Fibroblast of lung (primary cell): ENCODE results near the gene OR5K4. TPM values are rescaled to one million over a fixed set of nuclear protein-coding genes. Genes with fewer than 3 reads are reported as not detected.

Experiments used
- DNase-seq, 2 donors: peaks; one replicate each; pipeline versions ENCODE4 v3.0.0 to v3.0.0-alpha.2; 2010; ENCODE audit warnings: low read depth in 2 of 2
- H2AFZ ChIP-seq: 2 replicates; pipeline ENCODE4 v1.5.1; 2012; ENCODE audit warnings: low read length, control low read depth, inconsistent platforms
- H3K27ac ChIP-seq: 2 replicates; pipeline ENCODE4 v1.5.1; 2011; ENCODE audit warnings: low read length, control low read depth; ENCODE audit not compliant: insufficient read depth
- H3K27me3 ChIP-seq: 2 replicates; pipeline ENCODE4 v1.5.1; 2011; ENCODE audit warnings: mild to moderate bottlenecking, low read length; ENCODE audit not compliant: control insufficient read depth, insufficient read depth
- H3K36me3 ChIP-seq: 2 replicates; pipeline ENCODE4 v1.5.1; 2011; ENCODE audit warnings: low read length; ENCODE audit not compliant: control insufficient read depth, insufficient read depth
- H3K4me1 ChIP-seq: 2 replicates; pipeline ENCODE4 v1.5.1; 2011; ENCODE audit warnings: low read length; ENCODE audit not compliant: control insufficient read depth, insufficient read depth; ENCODE audit errors: extremely low read depth
- H3K4me2 ChIP-seq: 2 replicates; pipeline ENCODE4 v1.5.1; 2011; ENCODE audit warnings: low read length, control low read depth; ENCODE audit not compliant: insufficient read depth; ENCODE audit errors: extremely low read depth
- H3K4me3 ChIP-seq, 4 experiments: fragments of 200-600 bp in 1 of 4; sonication (generic) in 1 of 4; replicated peaks in 1 of 4; 2 replicates each; pipeline ENCODE4 v1.5.1; 2011 to 2016; ENCODE audit warnings: low read length in 4 of 4, low read depth in 3 of 4, mild to moderate bottlenecking in 3 of 4, control low read depth in 2 of 4, inconsistent platforms in 1 of 4, mixed read lengths in 1 of 4; ENCODE audit not compliant: insufficient read depth in 1 of 4; ENCODE audit errors: control extremely low read depth in 1 of 4
- H3K79me2 ChIP-seq: 2 replicates; pipeline ENCODE4 v1.5.1; 2012; ENCODE audit warnings: mild to moderate bottlenecking, low read length, inconsistent platforms; ENCODE audit not compliant: control insufficient read depth, insufficient read depth
- H3K9ac ChIP-seq: 2 replicates; pipeline ENCODE4 v1.5.1; 2011; ENCODE audit warnings: mild to moderate bottlenecking, low read length, control low read depth; ENCODE audit not compliant: insufficient read depth
- H3K9me3 ChIP-seq: 2 replicates; pipeline ENCODE4 v1.5.1; 2012; ENCODE audit warnings: low read depth, low read length; ENCODE audit not compliant: control insufficient read depth, insufficient read depth
- H4K20me1 ChIP-seq: 2 replicates; pipeline ENCODE4 v1.5.1; 2011; ENCODE audit warnings: low read length; ENCODE audit not compliant: control insufficient read depth, insufficient read depth; ENCODE audit errors: extremely low read depth
- EZH2 ChIP-seq: IDR thresholded peaks from 2 replicates; pipeline ENCODE4 v1.5.1; 2012; ENCODE audit warnings: low read length, control low read depth, mild to moderate bottlenecking; ENCODE audit errors: missing control alignments
- polyA plus RNA-seq, 2 donors: library from polyadenylated mRNA; depleted of rRNA in 1 of 2; stranded (reverse) in 1 of 2; unstranded in 1 of 2; fragments of >200 nt; gene quantifications; 2 replicates each; pipeline ENCODE4 v1.2.1, GENCODE V29; 2011 to 2012; ENCODE audit warnings: missing spikeins in 1 of 2
- total RNA-seq: library from RNA; depleted of rRNA; stranded (reverse); fragments of >200 nt; gene quantifications from 2 replicates; pipeline ENCODE4 v1.2.1, GENCODE V29; 2014
- TF ChIP-seq, protein P1 (sequence below), 2 donors: IDR thresholded peaks in 1 of 2; conservative IDR thresholded peaks in 1 of 2; 1 replicate in 1 of 2; 2 replicates in 1 of 2; pipeline ENCODE4 v1.5.1; 2011 to 2012; ENCODE audit warnings: low read length in 2 of 2, control low read depth in 1 of 2, inconsistent platforms in 1 of 2, low read depth in 1 of 2, mild to moderate bottlenecking in 1 of 2

The OR5K4 gene
- total and polyA plus RNA-seq, 2 donors (not counting 1 experiment from before 2014, with no cell fraction given) = not detected

GRCh38 chr3:98398513-98398912 is 44.9 kb downstream of the OR5K4 start:
- H3K27me3 ChIP-seq = no peaks in the 10 kb centered on the region
- H3K36me3 ChIP-seq = no peaks in the 10 kb centered on the region
- no peak for DNase-seq
- H3K9ac ChIP-seq = no peak overlapping the region
- H3K9me3 ChIP-seq = no peaks in the 10 kb centered on the region
- H2AFZ ChIP-seq = no peak overlapping the region
- H3K4me2 ChIP-seq = no peak overlapping the region
- H3K27ac ChIP-seq = no peak overlapping the region
- TF ChIP-seq EZH2 = no peak
- TF ChIP-seq, protein P1, sequence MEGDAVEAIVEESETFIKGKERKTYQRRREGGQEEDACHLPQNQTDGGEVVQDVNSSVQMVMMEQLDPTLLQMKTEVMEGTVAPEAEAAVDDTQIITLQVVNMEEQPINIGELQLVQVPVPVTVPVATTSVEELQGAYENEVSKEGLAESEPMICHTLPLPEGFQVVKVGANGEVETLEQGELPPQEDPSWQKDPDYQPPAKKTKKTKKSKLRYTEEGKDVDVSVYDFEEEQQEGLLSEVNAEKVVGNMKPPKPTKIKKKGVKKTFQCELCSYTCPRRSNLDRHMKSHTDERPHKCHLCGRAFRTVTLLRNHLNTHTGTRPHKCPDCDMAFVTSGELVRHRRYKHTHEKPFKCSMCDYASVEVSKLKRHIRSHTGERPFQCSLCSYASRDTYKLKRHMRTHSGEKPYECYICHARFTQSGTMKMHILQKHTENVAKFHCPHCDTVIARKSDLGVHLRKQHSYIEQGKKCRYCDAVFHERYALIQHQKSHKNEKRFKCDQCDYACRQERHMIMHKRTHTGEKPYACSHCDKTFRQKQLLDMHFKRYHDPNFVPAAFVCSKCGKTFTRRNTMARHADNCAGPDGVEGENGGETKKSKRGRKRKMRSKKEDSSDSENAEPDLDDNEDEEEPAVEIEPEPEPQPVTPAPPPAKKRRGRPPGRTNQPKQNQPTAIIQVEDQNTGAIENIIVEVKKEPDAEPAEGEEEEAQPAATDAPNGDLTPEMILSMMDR (conservative IDR thresholded peaks at IDR 0.05 in 1 of 2, IDR thresholded peaks at IDR 0.05 in 1 of 2; ENCODE audit: low read depth in 1 of 2, low read length in 2 of 2) = no peak
- H3K4me1 ChIP-seq = no peaks in the 10 kb centered on the region
- no peaks in the 10 kb centered on the region for H4K20me1 ChIP-seq
- H3K79me2 ChIP-seq = no peaks in the 10 kb centered on the region
- no peak overlapping the region for H3K4me3 ChIP-seq

GRCh38 chr3:98402507-98402906 is 48.9 kb downstream of the OR5K4 start:
- H3K9me3 ChIP-seq = no peaks in the 10 kb centered on the region
- H3K4me3 ChIP-seq = no peak overlapping the region
- no peaks in the 10 kb centered on the region for H4K20me1 ChIP-seq
- TF ChIP-seq EZH2 = no peak
- TF ChIP-seq, protein P1 (conservative IDR thresholded peaks at IDR 0.05 in 1 of 2, IDR thresholded peaks at IDR 0.05 in 1 of 2; ENCODE audit: low read depth in 1 of 2, low read length in 2 of 2) = no peak
- no peak overlapping the region for H3K4me2 ChIP-seq
- no peak overlapping the region for H3K9ac ChIP-seq
- H3K36me3 ChIP-seq = no peaks in the 10 kb centered on the region
- no peaks in the 10 kb centered on the region for H3K27me3 ChIP-seq
- H3K27ac ChIP-seq = no peak overlapping the region
- no peak for DNase-seq
- no peak overlapping the region for H2AFZ ChIP-seq
- H3K4me1 ChIP-seq = no peaks in the 10 kb centered on the region
- H3K79me2 ChIP-seq = no peaks in the 10 kb centered on the region

- Histone ChIP-seq H3K4me3 (no peak overlapping the region), H4K20me1 (no peaks in the 10 kb centered on the region), H3K36me3 (no peaks in the 10 kb centered on the region), H3K9ac (no peak overlapping the region), H3K27ac (no peak overlapping the region), H3K4me1 (no peaks in the 10 kb centered on the region), H3K4me2 (no peak overlapping the region), H2AFZ (no peak overlapping the region), H3K9me3 (no peaks in the 10 kb centered on the region), H3K27me3 (no peaks in the 10 kb centered on the region), H3K79me2 (no peaks in the 10 kb centered on the region)
- TF ChIP-seq, protein P1 (conservative IDR thresholded peaks at IDR 0.05 in 1 of 2, IDR thresholded peaks at IDR 0.05 in 1 of 2; ENCODE audit: low read depth in 1 of 2, low read length in 2 of 2) = no peak
- no peak for TF ChIP-seq EZH2
- no peak for DNase-seq
Measured at GRCh38 chr3:98404010-98404409, 50.4 kb downstream of the OR5K4 start.

Other genes starting within 250 kb of the OR5K4 start
- gene OR5H1, start 223.1 kb upstream of the OR5K4 start, total RNA-seq = not detected in 2 replicates
- gene OR5H1, start 223.1 kb upstream of the OR5K4 start, polyA plus RNA-seq = not detected in 2 replicates
- gene OR5H14, start 206.4 kb upstream of the OR5K4 start, total RNA-seq = not detected in 2 replicates
- not detected in 2 replicates for gene OR5H14, start 206.4 kb upstream of the OR5K4 start, polyA plus RNA-seq
- gene OR5H15, start 187.2 kb upstream of the OR5K4 start, total RNA-seq = not detected in 2 replicates
- gene OR5H15, start 187.2 kb upstream of the OR5K4 start, polyA plus RNA-seq = not detected in 2 replicates
- not detected in 2 replicates for gene OR5H6, start 89.6 kb upstream of the OR5K4 start, total RNA-seq
- gene OR5H6, start 89.6 kb upstream of the OR5K4 start, polyA plus RNA-seq = not detected in 2 replicates
- not detected in 2 replicates for gene OR5H2, start 71.3 kb upstream of the OR5K4 start, total RNA-seq
- gene OR5H2, start 71.3 kb upstream of the OR5K4 start, polyA plus RNA-seq = not detected in 2 replicates
- not detected in 2 replicates for gene OR5K3, start 36.8 kb downstream of the OR5K4 start, total RNA-seq
- gene OR5K3, start 36.8 kb downstream of the OR5K4 start, polyA plus RNA-seq = not detected in 2 replicates
- not detected in 2 replicates for gene OR5K1, start 109.3 kb downstream of the OR5K4 start, total RNA-seq
- not detected in 2 replicates for gene OR5K1, start 109.3 kb downstream of the OR5K4 start, polyA plus RNA-seq
- gene OR5K2, start 143.8 kb downstream of the OR5K4 start, total RNA-seq = not detected in 2 replicates
- gene OR5K2, start 143.8 kb downstream of the OR5K4 start, polyA plus RNA-seq = not detected in 2 replicates
- 71.4 and 76.8 TPM in 2 replicates for gene CLDND1, start 169.0 kb downstream of the OR5K4 start, total RNA-seq
- gene CLDND1, start 169.0 kb downstream of the OR5K4 start, polyA plus RNA-seq = 71.3 and 127 TPM in 2 replicates
- gene GPR15, start 178.1 kb downstream of the OR5K4 start, total RNA-seq = under 0.01 TPM in 1 of 2 replicates, not detected in the other
- gene GPR15, start 178.1 kb downstream of the OR5K4 start, polyA plus RNA-seq = not detected in 2 replicates
- gene CPOX, start 239.8 kb downstream of the OR5K4 start, total RNA-seq = 24.1 and 25.1 TPM in 2 replicates
- gene CPOX, start 239.8 kb downstream of the OR5K4 start, polyA plus RNA-seq = 16.7 and 17.3 TPM in 2 replicates